ENCODE measurements around the gene PALM3. TPM values are rescaled to one million over a fixed set of nuclear protein-coding genes. Genes with fewer than 3 reads are reported as not detected.

Gene PALM3
- total and polyA plus RNA-seq, 2 donors (not counting 1 experiment from before 2014, with no cell fraction given) = 0.02 to 1.3 TPM

DNA sequence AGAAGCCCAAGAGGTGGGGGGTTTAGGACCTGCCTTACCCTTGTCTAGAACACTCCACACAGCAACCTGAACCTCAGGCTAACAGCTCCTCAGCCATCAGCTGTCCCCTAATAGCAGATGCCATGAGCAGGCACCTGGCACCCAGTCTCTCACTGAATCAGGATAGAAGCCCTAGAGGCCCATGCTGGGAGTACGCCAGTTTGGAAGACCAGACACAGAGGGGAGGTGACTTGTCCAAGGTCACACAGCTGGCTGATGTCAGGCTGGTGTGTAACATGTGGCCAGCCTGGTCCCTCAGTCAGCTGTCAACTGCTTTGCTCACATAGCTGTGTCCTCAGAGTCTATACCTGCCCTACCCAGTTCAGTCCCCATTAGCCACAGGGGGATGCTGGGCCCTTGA lies 41.4 kb upstream of the PALM3 start:
- no peak overlapping the region for H3K4me2 ChIP-seq (ENCODE audit: extremely low read depth, insufficient read depth, low read length)
- no peak for DNase-seq (ENCODE audit: low read depth in 2 of 2)
- no peaks in the 10 kb centered on the region for H3K27me3 ChIP-seq (ENCODE audit: control insufficient read depth, insufficient read depth, low read length)
- no peak overlapping the region for H3K27ac ChIP-seq (ENCODE audit: insufficient read depth, low read length)
- no peaks in the 10 kb centered on the region for H4K20me1 ChIP-seq (ENCODE audit: control insufficient read depth, extremely low read depth, insufficient read depth, low read length)
- no peaks in the 10 kb centered on the region for H3K9me3 ChIP-seq (ENCODE audit: control insufficient read depth, insufficient read depth, low read depth, low read length)
- TF ChIP-seq, protein P1, sequence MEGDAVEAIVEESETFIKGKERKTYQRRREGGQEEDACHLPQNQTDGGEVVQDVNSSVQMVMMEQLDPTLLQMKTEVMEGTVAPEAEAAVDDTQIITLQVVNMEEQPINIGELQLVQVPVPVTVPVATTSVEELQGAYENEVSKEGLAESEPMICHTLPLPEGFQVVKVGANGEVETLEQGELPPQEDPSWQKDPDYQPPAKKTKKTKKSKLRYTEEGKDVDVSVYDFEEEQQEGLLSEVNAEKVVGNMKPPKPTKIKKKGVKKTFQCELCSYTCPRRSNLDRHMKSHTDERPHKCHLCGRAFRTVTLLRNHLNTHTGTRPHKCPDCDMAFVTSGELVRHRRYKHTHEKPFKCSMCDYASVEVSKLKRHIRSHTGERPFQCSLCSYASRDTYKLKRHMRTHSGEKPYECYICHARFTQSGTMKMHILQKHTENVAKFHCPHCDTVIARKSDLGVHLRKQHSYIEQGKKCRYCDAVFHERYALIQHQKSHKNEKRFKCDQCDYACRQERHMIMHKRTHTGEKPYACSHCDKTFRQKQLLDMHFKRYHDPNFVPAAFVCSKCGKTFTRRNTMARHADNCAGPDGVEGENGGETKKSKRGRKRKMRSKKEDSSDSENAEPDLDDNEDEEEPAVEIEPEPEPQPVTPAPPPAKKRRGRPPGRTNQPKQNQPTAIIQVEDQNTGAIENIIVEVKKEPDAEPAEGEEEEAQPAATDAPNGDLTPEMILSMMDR (conservative IDR thresholded peaks at IDR 0.05 in 1 of 2, IDR thresholded peaks at IDR 0.05 in 1 of 2; ENCODE audit: low read depth in 1 of 2, low read length in 2 of 2) = no peak
- TF ChIP-seq EZH2 (IDR thresholded peaks at IDR 0.05; ENCODE audit: low read length, missing control alignments) = no peak
- H3K36me3 ChIP-seq (ENCODE audit: control insufficient read depth, insufficient read depth, low read length) = peaks cover 5% of the 10 kb centered on the region
- H2AFZ ChIP-seq (ENCODE audit: low read length) = no peak overlapping the region
- no peak overlapping the region for H3K9ac ChIP-seq (ENCODE audit: insufficient read depth, low read length)
- H3K4me1 ChIP-seq (ENCODE audit: control insufficient read depth, extremely low read depth, insufficient read depth, low read length) = no peaks in the 10 kb centered on the region
- no peaks in the 10 kb centered on the region for H3K79me2 ChIP-seq (ENCODE audit: control insufficient read depth, insufficient read depth, low read length)
- no peak overlapping the region for H3K4me3 ChIP-seq (replicated peaks in 1 of 4; ENCODE audit: control extremely low read depth in 1 of 4, insufficient read depth in 1 of 4, low read depth in 3 of 4, low read length in 4 of 4)

DNA sequence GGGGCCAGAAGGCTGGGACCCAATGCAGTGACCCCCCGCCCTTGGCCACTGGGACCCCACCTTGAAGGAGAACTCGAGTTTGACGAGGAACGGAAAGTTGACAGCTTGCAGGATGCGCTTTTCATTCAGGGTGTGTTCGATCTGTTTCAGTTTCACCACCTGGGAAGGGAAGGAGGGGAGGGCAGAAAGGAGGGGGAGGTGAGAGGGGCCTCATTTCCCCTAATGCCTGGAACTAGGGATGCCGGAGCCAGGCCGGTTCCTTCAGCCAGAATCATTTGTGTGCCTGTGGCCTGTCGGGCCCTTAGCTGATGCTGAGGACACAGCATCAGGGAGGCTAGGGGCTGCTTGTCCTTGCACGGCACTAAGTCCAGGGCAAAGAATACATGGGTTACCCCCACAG lies 40.9 kb upstream of the PALM3 start:
- H3K4me1 ChIP-seq (ENCODE audit: control insufficient read depth, extremely low read depth, insufficient read depth, low read length) = no peaks in the 10 kb centered on the region
- H3K27ac ChIP-seq (ENCODE audit: insufficient read depth, low read length) = no peak overlapping the region
- no peaks in the 10 kb centered on the region for H3K9me3 ChIP-seq (ENCODE audit: control insufficient read depth, insufficient read depth, low read depth, low read length)
- H3K79me2 ChIP-seq (ENCODE audit: control insufficient read depth, insufficient read depth, low read length) = no peaks in the 10 kb centered on the region
- H4K20me1 ChIP-seq (ENCODE audit: control insufficient read depth, extremely low read depth, insufficient read depth, low read length) = no peaks in the 10 kb centered on the region
- H3K9ac ChIP-seq (ENCODE audit: insufficient read depth, low read length) = no peak overlapping the region
- TF ChIP-seq, protein P1 (conservative IDR thresholded peaks at IDR 0.05 in 1 of 2, IDR thresholded peaks at IDR 0.05 in 1 of 2; ENCODE audit: low read depth in 1 of 2, low read length in 2 of 2) = no peak
- no peak for TF ChIP-seq EZH2 (IDR thresholded peaks at IDR 0.05; ENCODE audit: low read length, missing control alignments)
- no peaks in the 10 kb centered on the region for H3K27me3 ChIP-seq (ENCODE audit: control insufficient read depth, insufficient read depth, low read length)
- no peak for DNase-seq (ENCODE audit: low read depth in 2 of 2)
- H3K36me3 ChIP-seq (ENCODE audit: control insufficient read depth, insufficient read depth, low read length) = peaks cover 8% of the 10 kb centered on the region
- H3K4me3 ChIP-seq (replicated peaks in 1 of 4; ENCODE audit: control extremely low read depth in 1 of 4, insufficient read depth in 1 of 4, low read depth in 3 of 4, low read length in 4 of 4) = no peak overlapping the region
- H3K4me2 ChIP-seq (ENCODE audit: extremely low read depth, insufficient read depth, low read length) = no peak overlapping the region
- H2AFZ ChIP-seq (ENCODE audit: low read length) = no peak overlapping the region

DNA sequence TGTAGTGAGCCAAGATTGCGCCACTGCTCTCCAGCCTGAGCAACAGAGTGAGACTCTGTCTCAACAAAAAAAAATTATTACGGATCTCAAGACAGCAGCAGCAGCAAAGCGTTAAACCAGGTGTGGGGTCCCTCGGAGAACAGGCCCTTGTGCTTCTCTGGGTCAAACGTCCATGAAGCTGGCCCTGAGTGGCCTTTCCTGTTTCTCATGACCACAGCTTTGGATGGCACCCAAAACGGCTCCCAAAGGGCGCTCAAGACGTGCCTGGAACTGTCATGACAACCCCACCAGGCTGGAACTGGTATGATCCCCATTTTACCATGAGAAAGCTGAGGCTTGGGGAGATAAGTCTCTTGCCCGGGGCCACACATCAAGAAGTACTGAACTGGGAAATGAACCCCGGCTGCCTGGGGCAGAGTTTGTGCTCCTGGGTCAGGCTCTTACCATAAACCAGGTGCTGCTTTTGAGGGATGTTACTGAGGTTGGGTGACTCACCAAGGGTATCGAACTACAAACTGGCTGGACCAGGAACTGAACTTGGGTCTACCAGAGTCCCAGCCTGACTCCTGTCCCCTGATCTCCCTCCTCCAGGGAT lies 40.3 kb upstream of the PALM3 start:
- H3K27me3 ChIP-seq (ENCODE audit: control insufficient read depth, insufficient read depth, low read length) = no peaks in the 10 kb centered on the region
- no peak overlapping the region for H3K4me3 ChIP-seq (replicated peaks in 1 of 4; ENCODE audit: control extremely low read depth in 1 of 4, insufficient read depth in 1 of 4, low read depth in 3 of 4, low read length in 4 of 4)
- no peak overlapping the region for H2AFZ ChIP-seq (ENCODE audit: low read length)
- H3K9me3 ChIP-seq (ENCODE audit: control insufficient read depth, insufficient read depth, low read depth, low read length) = no peaks in the 10 kb centered on the region
- no peak overlapping the region for H3K27ac ChIP-seq (ENCODE audit: insufficient read depth, low read length)
- DNase-seq (ENCODE audit: low read depth in 2 of 2) = no peak
- no peaks in the 10 kb centered on the region for H3K79me2 ChIP-seq (ENCODE audit: control insufficient read depth, insufficient read depth, low read length)
- no peaks in the 10 kb centered on the region for H3K4me1 ChIP-seq (ENCODE audit: control insufficient read depth, extremely low read depth, insufficient read depth, low read length)
- H4K20me1 ChIP-seq (ENCODE audit: control insufficient read depth, extremely low read depth, insufficient read depth, low read length) = no peaks in the 10 kb centered on the region
- TF ChIP-seq EZH2 (IDR thresholded peaks at IDR 0.05; ENCODE audit: low read length, missing control alignments) = no peak
- TF ChIP-seq, protein P1 (conservative IDR thresholded peaks at IDR 0.05 in 1 of 2, IDR thresholded peaks at IDR 0.05 in 1 of 2; ENCODE audit: low read depth in 1 of 2, low read length in 2 of 2) = no peak
- no peak overlapping the region for H3K9ac ChIP-seq (ENCODE audit: insufficient read depth, low read length)
- peaks cover 12% of the 10 kb centered on the region for H3K36me3 ChIP-seq (ENCODE audit: control insufficient read depth, insufficient read depth, low read length)
- no peak overlapping the region for H3K4me2 ChIP-seq (ENCODE audit: extremely low read depth, insufficient read depth, low read length)
